ENCODE data around the gene FAM234A.
A peak's percentile ranks its signal among the peaks of the same experiment; 100 is the strongest.
"Not testable (repeated sequence)": the region's sequence is repeated elsewhere in the genome, so short reads cannot be mapped to it uniquely, and the experiment has no call there.

FAM234A gene

DNA sequence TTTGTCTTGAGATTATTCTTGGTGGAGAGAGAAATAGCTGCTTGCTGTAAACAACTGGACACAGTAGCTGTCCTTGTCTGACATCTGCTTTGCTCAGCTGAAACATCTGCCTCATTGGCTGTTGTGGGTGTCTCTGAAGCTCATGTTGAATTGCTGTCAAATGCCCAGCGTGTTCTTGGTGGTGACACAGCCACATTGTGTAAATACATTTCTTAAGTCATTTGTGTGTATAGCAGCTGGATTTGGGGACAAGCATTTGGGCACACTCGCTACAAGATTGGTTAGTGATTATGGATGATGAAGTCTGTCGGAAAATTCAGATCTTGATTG, 5.3 kb downstream of the FAM234A start:
- peak; percentile 21 to 26 for DNase-seq

DNA sequence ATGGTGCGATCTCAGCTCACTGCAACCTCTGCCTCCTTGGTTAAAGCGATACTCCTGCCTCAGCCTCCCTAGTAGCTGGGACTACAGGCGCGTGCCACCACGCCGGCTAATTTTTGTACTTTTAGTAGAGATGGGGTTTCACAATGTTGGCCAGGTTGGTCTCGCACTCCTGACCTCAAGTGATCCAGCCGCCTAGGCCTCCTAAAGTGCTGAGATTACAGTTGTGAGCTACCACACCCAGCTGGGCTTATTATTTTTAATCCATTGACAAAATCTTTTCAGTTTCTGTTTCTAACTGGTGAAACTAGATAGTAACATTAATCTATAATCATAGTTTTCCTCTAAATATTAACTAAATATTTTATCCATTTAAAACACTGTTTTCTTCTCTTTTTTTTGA, 5.9 kb downstream of the FAM234A start:
- DNase-seq, result no peak

DNA sequence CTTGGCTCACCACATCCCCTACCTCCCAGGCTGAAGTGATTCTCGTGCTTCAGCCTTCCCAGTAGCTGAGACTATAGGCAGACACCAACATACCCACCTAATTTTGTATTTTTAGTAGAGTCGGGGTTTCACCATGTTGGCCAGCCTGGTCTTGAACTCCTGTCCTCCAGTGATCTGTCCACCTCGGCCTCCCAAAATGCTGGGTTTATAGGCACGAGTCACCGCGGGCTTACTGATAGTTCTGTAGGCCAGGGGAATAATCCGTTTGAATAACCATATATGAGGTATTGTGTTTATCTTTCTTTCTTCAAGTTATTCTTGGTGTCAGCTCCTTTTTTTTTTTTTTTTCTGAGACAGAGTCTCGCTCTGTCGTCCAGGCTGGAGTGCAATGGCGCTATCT, 7.7 kb downstream of the FAM234A start:
- no peak for DNase-seq

DNA sequence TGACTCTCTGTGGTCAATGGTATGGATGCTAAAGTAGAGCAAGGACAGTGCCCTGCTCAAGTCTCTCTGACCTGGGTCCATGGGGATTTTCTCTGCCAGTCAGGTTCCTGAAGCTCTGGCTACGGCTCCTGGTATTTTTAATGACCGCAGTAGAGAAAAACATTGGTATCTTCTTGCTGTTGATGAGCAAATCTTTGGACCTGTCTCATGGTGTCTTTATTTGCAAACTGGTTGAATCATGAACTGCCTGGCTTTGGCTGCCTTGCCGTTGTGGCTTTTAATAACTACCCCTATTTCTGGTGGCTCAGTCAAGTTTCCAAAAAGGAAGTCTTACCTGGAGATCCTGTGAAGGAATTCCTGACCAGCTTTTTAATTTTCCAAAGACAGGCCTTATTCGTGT, 8.7 kb downstream of the FAM234A start:
- no peak for DNase-seq

DNA sequence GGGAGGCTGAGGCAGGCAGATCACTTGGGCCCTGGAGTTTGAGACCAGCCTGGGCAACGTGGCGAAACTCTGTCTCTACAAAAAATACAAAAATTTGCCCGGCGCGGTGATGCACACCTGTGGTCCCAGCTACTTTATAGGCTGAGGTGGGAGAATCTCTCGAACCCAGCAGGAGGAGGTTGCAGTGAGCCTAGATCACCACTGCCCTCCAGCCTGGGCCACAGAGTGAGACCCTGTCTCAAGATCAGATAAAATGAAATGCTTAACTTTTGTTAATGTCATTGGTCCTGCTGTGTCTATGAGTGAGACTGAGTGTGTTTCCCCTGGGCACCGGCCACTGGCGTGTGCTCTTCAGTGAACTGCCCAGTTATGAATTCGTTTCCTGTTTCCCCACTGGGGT, 10.5 kb downstream of the FAM234A start:
- DNase-seq, result no peak

DNA sequence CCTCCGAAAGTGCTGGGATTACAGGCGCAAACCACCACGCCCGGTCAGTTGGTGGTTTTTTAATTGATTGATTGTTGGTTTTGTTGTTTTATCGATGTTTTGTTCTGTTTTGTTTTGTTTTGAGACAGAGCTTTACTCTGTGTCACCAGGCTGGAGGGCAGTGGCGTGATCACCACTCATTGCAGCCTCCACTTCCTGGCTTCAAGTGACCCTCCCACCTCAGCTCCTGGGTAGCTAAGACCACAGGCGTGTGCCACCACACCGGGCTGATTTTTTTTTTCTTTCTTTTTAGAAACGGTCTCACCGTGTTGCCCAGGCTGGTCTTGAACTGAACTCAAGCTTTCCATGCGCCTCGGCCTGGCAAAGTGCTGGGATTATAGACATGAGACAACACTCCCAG, 12.4 kb downstream of the FAM234A start:
- DNase-seq, result no peak

DNA sequence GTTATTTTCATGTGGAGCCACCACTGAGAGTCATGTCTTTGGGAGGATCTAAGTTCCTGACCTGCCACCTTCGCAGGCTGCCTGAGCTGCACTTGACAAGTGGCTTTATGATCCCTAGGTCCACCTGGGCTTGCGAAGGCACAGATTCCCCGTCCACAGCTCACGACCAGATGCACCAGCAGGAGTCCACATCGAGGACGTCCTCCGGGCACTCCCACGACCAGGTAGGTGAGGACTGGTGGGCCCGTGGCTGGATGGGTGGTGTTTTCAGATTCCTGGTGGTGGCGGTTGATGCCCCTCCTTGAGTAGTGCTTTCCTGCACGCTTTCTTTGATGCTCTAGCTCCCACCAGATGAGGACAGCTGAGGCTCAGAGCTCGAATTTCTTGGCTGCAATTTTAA, 14.8 kb downstream of the FAM234A start:
- DNase-seq, result no peak

DNA sequence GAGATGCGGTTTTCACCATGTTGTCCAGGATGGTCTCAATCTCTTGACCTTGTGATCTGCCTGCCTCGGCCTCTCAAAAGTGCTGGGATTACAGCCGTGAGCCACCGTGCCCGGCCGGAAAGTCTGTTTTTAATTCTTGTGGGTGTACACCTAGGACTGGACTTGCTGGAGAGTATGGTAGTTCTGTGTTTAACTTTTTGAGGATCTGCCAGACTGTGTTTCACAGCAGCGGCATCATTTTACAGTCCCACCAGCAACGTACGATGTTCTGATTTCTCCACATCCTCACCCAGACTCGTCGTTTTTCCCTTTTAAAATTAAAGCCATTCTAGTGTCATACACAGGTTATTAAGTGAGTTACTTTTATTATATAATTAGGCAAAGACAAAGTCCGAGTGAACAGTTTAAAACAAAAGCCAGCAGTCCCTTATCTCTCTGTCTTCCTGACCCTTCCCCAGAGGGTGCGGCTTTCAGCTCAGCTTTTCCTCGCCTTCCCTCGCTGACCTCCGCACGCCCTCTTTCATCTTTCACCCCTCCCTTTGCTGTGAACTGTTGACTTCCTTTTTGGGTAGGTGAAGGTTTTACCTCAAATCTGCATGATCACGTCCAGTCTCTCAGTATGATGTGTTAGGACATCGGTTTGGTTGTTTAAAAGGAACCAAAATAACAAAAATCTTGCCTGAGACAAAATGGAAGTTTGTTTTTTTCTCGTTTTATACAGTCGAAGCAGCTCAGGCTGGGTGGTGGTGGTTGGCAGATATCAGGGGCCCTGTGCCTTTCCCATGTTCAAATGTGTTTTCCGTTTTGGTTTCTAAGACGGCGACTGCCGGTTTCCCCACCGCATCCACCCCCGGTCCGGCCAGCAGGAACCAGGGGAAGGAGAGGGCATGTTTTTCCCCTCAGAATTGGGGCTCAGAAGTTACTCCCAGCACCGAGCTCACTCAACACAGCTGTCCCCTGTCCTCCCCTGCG, 18.0 kb downstream of the FAM234A start:
- DNase-seq, result peak; percentile 4 to 10

DNA sequence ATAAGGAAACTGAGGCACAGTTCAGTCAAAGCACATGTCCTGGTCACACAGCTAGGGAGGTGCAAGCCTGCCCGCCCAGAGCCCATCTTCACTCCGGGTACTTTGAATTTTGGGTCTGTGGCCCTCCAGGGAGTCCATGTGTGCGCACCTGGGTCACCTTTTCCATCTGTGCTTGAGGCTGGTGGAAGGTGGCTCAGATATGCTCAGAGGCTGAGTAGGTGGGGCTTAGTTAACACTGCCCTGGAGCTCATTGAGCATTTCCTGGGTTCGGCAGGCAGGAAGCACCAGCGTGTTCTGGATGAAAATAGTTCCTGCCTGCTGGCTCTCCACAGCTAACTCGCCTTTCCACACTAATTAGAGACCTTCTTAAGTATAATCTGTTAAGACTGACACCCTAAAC, 19.2 kb downstream of the FAM234A start:
- DNase-seq, result no peak

DNA sequence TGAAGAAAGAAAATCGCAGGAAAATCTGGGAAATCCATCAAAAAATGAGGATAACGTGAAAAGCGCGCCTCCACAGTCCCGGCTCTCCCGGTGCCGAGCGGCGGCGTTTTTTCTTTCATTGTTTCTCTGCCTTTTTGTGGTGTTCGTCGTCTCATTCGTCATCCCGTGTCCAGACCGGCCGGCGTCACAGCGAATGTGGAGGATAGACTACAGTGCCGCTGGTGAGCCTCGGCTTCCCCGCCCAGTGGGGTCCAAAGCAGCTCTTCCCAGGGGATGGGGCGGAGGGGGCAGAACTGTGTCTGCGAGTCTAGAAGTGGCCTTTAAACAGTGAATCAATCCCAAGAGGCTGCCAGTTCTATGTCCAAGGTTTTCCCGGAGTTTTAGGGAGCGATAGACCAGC, 19.8 kb downstream of the FAM234A start:
- DNase-seq, result no peak

DNA sequence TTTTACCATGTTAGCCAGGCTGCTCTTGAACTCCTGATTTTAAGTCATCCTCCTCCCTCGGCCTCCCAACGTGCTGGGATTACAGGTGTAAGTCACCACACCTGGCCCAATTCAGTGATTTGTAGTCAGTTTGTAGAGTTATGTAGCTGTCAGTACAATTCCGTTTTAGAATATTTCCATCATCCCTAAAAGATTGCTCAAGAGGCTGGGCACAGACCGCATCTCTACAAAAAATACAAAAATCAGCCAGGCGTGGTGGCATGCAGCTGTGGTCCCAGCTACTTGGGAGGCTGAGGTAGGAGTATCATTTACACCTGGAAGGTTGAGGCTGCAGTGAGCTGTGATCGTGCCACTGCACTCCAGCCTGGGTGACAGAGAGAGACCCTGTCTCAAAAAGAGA, 20.6 kb downstream of the FAM234A start:
- no peak for DNase-seq

DNA sequence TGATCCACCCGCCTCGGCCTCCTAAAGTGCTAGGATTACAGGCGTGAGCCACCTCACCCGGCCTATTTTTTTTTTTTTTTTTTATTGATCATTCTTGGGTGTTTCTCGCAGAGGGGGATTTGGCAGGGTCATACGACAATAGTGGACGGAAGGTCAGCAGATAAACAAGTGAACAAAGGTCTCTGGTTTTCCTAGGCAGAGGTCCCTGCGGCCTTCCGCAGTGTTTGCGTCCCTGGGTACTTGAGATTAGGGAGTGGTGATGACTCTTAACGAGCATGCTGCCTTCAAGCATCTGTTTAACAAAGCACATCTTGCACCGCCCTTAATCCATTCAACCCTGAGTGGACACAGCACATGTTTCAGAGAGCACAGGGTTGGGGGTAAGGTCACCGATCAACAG, 23.5 kb downstream of the FAM234A start:
- not testable (repeated sequence) for DNase-seq

DNA sequence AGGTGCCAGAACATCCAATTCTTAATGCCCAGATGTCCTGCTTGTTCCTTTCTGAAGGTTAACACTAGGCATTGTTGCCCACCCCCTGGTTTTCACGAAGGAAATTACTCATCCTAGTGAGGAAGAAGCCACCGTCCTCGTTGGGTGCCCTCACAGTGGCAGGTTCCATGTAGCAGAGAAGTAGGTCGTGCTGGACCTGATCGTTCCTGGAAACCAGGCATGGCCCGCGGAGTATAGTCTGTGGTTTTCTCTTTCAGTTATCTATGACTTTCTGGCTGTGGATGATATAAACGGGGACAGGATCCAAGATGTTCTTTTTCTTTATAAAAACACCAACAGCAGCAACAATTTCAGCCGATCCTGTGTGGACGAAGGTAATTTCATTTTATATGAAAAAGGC, 24.6 kb downstream of the FAM234A start:
- no peak for DNase-seq

DNA sequence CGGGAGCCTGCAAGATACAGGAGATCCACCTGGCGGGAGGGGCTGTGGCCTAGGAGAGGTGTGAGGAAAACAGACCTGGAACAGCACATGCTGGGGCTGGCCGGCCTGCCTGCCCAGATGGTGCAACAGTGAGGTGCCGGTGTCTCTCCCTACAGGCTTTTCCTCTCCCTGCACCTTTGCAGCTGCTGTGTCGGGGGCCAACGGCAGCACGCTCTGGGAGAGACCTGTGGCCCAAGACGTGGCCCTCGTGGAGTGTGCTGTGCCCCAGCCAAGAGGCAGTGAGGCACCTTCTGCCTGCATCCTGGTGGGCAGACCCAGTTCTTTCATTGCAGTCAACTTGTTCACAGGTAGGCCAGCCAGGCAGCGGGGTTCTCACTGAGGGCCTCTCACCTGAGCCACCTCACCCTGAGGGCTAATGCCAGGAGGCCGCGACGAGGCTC, 25.2 kb downstream of the FAM234A start:
- no peak for DNase-seq

DNA sequence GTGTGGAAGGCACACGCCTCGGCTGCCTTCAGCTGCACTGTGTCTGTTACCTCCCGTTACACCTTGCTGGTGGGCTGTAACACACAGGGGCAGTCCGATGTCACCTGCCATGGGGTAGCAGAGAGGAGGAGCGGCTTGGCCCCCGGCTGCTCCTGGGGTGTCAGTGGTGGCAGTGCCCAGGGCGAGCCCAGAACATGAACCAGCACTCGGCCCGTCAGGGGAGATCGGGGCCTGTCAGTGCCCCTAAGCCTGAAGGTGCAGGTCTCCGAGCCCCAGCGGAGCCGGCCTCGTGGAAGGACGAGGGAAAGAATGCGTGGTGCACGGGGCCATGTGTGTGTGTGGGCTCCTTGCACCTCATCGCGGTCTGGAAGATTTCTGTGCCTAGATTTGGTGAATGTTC, 25.7 kb downstream of the FAM234A start:
- DNase-seq, result no peak

DNA sequence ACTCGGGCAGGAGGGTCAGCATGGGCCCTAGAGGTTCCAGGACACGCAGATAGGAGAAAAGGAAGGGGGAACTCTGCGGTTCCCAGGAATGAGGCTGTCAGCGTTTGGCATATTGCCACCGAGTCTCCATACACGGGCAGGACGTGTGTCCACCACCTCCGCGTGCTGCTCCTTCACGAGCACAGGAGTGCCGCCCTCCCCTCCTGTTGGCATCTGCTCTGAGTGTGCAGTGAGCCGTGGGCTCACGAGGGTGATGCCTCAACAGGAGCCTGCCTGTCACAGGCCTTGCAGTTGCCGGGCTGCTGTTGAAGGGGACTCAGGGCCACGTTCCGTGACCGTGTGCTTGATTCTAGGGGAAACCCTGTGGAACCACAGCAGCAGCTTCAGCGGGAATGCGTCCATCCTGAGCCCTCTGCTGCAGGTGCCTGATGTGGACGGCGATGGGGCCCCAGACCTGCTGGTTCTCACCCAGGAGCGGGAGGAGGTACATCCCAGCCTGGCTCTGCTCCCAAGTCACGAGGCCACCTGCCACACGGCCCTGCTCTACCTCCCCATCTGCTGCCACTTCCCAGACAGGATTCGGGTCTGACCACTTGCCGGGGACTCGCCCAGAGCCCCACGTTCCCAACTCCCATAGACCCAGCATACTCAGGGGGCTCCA, 26.5 kb downstream of the FAM234A start:
- no peak for DNase-seq

DNA sequence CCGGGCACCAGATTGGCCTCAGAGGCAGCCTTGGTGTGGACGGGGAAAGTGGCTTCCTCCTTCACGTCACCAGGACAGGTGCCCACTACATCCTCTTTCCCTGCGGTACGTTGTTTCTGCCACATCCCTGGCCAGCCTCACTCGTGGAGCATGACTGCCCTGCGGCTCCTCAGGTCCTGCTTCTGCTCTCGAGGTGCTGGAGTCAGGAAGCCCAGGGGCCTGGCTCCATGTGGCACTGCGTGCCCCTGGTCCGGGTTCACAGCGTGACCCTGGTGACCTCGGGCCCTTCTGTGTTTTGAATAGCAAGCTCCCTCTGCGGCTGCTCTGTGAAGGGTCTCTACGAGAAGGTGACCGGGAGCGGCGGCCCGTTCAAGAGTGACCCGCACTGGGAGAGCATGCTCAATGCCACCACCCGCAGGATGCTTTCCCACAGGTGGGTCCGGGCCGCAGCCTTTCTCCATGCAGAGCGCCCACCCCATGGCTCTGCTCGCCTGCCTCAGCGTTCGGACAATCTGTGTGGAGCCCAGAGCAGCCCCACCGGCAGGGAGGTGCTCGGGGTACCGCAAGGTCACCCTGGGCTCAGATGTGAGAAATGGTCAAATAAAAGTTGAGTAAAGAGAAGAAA, 27.6 kb downstream of the FAM234A start:
- no peak for DNase-seq

DNA sequence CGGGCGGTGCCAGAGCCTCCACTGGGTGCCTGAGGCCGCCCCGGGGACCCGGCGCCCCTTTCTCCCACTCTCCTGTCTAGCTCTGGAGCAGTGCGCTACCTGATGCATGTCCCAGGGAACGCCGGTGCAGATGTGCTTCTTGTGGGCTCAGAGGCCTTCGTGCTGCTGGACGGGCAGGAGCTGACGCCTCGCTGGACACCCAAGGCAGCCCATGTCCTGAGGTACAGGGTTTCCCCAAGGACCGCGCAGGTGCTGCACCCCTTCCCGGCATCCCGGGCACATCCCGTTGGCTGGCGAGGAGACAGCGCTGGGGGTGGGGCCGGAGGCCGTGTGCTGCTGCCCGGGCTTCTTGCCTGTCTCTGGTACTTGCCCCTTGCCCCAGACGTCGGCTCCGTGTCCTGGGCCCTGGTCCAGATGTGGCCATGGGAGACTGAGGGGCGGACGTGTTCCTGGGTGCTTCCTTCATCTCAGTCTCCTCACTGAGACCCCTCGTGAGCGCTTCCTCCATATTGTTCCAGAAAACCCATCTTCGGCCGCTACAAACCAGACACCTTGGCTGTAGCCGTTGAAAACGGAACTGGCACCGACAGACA, 28.7 kb downstream of the FAM234A start:
- DNase-seq, result no peak

DNA sequence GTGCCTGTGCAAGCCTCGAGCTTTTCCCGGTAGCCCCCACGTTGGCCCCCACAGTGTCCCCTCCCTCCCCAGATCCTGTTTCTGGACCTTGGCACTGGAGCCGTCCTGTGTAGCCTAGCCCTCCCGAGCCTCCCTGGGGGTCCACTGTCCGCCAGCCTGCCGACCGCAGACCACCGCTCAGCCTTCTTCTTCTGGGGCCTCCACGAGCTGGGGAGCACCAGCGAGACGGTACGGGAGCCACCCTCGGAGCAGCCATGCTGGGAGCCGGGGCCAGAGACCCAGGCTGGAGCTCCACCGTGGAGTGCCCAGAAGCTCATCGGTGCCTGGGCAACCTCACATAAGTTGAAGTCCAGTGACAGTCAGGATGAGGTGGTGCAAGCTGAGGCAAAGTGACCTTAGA, 29.3 kb downstream of the FAM234A start:
- DNase-seq, result no peak

DNA sequence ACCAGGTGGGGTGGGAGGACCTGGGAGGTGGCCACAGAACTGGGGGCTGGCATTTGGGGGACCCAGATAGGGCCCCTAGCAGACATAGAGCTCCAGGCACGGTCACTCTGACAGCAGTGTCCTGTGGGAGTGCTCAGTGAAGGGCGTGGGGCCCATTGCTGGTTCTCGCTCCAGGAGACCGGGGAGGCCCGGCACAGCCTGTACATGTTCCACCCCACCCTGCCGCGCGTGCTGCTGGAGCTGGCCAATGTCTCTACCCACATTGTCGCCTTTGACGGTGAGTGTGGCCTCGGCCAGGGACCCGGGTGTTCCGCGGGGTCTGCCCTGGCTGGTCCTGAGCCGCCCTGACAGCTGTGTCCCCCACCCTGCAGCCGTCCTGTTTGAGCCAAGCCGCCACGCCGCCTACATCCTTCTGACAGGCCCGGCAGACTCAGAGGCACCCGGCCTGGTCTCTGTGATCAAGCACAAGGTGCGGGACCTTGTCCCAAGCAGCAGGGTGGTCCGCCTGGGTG, 29.9 kb downstream of the FAM234A start:
- DNase-seq, result no peak

DNA sequence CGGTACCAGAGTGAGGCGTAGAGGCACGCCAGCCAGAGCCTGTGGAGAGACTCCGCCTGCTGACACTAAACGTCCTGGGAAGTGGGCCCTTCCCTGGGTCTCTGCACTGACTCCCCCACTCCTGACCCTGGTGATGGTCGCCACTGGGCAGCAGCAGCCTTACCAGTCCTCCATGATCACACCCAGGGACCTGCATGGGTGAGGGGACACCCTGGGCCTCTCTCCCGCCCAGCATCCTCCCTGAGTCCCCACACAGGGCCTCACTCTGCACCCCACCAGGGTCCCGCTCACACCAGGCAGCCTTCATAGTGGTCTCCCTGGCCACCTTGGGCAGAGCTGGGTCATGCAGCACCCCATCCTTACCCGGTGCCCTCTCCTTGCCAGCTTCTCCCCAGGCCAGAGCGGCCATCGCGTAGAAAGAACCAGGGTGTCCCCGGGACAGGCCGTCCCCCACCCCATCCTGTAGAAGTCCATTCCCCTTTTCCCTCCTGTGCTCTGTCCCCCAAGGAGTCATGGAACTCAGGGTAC, 30.4 kb downstream of the FAM234A start:
- no peak for DNase-seq

DNA sequence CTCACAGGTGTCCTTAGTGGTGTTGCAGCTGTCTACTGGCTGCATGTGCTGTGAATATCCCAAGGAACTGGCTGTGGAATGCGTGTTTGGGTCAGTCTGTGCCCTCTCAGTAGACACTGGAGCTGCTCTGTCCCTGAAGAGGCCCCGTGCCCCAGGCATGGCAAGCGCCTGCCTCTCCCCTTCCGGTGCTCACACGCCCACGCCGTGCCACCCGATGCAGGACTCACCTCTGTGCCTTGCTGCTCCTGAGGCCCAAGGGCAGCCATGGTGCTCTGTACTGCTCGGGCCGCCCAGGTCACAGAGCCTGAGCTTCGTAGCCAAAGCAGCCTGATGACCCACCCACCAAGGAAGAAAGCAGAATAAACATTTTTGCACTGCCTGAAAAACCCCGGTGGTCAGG, 31.1 kb downstream of the FAM234A start:
- DNase-seq, result no peak

All from inflammatory macrophage (primary cell).